ENCODE results near the gene TBC1D22A.
A peak's percentile ranks its signal among the peaks of the same experiment; 100 is the strongest.

Gene TBC1D22A

DNA sequence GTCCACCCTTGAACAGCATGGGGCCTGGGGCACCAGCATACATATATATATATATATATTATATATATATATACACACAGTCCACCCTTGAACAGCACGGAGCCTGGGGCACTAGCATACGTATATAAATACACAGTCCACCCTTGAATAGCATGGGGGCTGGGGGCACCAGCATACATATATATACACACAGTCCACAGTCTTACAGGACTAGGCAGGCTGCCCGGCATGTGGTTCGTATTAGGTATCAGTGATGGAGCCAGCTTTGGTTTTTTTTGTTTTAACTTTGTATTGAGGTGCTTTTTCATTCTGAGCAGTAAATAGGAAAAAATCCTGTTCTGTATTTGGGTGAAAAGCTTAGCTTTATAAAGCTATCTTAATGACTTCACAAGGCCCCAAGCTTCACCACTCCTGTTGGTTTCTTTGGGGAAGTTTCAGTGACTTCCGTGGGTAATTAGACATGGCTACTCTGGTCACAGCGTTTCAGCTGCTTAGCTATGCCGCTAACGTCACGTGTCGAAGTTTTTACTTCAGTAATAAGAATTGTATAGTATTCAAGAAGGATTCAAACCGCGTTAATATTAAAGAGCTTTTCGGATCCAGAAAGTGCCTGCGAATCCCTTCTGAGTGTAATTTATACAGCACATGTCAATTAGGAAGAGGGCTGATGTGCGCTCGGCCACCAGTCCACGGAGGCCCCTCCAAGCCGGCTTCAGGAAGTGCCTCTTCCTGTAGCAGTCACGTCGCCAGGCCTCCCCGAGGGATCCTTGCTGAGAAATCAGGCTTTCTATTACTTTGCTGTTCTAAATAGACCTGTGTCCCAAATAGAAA lies 179.7 kb downstream of the TBC1D22A start:
- no peak for DNase-seq

DNA sequence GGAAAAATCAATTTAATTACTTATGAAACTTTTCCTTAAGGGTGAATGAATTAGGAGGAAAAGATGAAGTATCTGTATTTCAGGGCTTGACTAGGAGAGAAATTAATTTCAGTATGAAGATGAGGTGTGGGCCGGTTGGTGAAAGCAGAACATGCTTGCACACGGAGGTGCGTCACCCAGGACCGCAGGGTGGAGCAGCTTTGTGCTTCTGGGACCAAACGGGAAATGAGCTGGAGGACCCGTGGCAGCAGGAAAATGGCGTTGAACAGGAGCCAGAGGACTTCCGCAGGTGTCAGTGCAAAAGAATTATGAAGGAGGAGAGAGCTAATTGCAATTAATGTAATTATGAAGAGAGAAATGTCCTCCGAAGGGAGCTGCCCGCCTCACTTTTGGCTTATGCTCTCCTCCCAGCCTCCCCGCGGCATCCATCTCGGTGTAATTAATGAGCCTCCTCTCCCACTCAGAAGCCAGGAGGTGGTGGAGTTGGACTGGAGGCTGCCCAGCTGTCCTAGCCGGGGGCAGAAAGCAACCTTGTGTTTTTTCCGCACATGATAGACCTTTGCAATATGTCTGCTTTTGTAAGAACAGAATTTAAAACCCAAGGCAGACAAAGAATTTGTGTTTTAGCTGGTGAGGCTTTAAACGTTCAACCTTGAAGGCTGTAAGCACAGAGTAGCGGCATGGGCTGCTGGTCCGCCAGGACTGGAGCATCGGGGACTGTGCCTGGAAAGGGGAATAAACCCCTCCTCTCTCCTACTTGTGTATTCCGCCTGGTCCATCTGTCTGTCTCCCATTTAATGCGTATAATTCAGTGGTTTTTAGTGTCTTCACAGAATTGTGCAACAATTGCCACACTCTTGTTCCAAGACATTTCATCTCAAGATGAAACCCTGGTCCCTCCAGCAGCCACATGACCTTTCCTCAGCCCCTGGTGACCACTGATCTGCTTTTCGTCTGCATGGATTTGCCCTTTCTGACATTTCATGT lies 180.6 kb downstream of the TBC1D22A start:
- no peak for DNase-seq

DNA sequence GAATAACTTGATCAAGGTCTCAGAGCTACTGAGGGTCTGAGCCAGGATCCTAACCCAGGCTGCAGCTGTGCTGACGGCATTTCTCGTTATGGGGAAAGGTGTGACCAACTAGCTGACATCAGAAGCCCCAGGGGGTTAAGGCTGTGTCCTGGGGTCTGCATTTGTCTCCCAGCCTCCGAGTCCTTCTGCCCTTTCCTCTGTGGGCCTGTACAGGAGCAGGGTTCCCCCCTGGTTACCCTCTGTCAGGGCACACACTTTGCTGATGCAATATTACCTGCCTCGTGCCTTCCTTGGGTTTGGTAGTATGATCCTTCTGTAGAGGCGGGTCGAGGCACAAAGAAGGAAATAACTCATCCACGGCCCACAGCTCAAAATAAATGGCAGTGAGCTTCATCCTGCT lies 183.0 kb downstream of the TBC1D22A start:
- DNase-seq: no peak

DNA sequence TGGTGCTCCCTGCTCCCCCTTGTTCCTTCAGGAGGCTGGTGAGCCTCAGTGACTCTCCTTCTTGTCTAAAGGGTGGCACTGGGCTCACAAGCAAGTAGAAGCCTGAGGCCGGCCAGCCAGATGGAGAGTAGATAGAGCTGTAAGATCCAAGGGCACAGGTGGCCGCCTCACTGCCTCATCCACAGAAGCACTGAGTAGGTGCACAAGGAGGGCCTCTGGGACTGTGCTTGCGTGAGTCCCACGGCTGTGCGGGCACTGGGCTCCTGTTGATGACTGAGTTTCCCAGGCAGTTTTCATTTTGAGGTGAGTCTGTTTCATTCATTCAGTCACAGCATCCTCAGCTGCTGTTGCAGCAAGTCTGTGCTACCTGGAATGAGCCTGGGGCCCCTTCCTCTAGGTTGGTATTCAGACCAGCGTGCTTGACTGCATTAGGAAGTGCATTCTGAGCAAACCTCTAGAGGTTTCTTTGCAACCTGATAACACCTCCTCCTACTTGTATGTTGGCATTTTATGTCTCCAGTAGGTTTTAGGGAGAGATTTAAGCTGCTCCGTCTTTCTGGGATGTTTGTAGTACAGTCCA lies 184.0 kb downstream of the TBC1D22A start:
- no peak for DNase-seq

DNA sequence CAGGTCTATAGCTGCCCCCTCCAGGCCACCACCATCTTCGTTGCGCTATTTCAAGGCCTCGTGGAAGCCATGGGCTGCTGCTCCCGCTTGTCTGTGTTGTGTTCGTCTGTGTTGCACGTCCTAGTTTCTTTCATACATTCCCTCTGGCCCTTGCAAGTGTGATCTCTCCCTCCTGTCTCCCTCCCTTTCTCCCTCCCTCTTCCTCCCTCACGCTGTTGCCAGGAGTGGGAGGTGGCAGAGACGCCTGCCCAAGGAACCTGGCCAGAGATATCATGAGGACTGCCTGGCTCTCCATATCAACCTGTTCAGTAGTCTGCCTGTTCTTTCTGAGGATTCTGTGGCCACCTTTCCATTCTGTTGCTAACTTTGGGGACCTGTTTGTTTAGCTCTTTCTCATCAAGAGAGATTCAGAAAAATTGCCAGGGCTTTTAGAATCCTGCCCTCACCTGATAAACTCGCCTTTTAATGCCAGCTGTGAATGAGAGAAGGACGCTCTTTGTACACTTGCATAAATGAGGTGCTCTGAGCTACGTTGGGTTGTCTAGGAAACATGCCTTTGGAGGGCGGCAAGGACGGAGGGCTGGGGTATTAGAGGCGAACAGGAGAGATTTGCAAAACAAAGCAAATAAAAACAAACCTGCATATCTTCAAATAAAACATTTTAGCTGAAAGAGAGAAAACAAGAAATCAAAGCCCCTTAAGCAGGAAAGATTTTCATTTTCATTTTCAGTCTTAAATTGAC lies 185.2 kb downstream of the TBC1D22A start:
- DNase-seq: no peak

DNA sequence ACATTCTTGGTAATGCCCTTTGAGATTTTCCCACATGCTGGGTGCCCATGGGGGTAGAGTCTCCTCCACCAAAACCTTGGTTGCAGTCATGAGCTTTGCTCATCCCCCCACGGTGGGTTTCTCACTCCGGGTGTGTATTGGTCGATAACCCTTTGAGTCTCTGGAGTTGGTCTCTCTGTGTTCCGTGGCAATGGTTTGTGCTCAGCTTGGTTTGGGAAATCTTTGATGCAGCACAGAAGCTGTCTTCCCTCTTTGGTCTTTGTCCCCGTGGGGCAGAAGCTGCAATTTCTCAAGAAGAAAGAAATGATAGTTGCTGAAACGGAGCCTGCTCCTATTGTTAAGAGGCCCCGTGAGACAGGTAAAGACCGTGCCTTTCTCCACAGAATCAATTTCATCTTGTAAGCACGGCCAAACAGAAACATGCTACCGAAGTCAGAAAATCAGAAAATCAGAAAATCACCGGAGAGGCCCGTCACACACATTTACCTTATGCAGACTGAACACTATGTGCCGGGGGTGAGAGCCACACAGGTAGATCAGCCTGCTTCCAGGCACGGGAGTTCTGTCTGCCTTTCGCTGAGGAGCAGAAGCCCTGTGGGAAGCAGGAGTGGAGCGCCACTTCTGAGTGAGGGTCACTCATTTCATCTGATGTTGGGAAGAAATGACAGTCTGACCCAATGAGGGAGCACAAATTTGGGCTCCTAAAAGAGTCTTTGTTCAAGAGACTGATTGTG lies 186.1 kb downstream of the TBC1D22A start:
- no peak for DNase-seq

DNA sequence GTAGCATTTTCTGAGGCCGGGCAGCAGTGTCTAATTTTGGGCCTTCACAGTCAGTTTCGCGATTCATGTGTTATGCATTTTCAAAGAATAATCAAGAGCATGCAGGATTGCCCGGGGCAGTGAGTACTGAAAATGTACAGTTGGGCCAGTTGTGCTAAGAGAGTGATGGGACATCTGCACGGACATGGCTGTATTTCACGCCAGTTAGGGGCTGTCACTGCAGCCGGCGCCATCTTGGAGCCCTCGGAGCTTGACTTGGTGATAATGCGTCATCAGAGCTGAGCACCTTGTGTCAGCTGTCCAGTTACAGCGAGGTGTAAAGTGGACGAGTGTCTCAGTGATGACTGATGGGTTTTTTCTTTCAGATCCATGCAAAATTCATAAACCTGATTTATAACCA lies 188.9 kb downstream of the TBC1D22A start:
- DNase-seq: no peak

DNA sequence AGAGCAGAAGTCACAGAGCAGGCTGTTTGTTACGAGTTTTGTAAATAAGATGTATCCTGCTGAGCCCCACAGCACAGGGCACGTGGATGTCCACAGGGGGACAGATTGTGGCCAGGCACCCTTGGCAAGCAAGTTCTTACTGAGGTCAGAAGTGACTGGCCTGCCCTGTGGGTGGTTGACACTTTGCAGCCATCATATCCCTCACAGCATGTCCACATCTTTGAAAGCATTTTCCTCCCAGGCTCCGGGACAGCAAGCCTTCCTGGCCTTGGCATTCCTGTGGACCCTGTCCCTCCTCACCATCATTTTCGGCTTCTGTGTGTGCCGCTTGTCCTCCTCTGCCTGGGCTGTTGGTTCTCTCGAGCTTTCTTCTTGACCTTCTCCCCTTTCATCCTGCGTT lies 189.5 kb downstream of the TBC1D22A start:
- no peak for DNase-seq

DNA sequence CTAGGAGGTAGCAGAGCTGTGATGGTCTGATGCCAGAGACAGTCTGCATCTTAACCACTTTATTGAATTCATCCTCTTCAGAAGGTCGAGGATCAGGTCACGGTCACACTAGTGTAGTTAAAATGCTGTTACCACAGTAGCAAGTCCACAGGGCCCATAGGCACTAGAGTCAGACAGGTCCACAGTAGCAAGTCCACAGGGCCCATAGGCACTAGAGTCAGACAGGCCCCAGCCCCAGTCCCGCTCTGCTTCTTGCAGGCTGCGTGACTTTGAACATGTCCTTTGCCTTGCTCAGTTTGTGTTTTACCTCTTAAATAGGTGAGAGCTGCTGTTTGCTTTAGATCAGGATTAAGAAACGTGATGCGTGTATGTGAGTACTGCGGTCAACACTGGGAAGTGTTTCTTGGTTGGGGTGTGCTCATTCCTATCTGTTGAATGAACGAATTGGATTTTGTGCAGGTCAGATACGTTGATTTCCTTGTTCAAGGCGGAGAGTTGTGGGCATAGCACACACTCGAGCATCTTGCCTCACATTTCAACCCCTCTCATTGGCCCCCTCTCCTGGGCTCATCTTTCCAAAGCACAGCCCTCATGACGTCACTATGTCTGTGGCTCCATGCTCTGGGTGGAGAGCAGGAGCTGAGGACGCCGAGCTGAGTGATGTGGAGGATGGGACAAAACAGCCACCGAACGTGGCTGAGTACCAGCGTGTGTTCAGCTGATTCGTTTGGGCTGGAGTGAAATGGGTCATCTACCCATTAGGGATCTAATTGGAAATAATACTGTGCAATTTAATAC lies 191.7 kb downstream of the TBC1D22A start:
- DNase-seq: no peak

DNA sequence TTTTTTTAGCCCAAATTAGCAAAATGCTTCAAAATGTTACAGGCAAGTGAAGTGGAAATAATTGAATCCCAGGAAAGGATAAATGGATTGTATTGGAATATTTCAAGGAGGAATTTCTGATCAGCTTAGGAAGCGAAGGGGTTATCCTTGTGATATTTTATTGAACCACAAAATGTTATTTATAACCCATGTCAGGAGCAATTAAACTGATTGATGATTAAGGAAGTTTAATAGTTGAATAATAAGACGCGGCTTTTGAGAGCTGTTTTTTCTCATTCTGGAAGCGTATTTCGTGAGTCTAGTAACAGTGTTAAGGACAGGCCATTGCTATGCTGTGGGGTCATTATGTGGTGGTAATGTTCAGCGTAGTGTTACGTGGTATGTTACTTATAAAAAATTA lies 192.3 kb downstream of the TBC1D22A start:
- no peak for DNase-seq

DNA sequence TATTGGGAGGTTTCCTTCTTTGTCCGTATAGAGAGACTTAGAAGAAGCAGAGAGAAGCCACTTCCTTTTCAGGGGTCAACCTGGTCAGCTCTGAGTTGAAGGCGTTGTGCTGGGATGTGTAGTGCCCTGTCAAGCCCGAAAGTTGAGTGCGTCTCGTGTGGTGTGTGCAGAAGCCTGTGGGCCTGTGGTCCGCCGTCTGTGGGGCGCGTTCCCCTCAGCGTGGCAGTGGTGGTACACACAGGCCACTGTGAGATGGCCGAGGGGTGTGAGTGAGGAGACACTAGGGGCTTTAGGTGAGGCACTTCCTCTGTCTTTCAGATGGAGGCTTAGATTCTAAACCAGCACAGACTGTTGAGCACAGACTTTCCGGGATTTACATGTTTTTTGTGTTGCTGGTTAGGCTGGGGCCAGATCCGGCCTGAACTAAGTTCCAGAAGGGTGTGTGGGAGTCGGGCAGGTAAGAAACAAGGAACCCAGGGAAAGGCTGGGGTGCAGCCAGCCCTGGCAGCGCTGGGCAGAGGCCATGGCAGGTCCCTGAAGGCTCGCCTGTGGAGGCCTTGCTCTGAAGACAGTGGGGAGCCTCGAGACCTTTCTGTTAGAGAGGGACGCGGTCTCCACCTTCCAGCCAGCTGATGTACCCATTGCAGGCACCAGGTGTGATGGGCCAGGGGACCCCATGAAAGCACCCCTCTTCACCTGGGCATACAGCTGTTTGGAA lies 194.2 kb downstream of the TBC1D22A start:
- DNase-seq: no peak

DNA sequence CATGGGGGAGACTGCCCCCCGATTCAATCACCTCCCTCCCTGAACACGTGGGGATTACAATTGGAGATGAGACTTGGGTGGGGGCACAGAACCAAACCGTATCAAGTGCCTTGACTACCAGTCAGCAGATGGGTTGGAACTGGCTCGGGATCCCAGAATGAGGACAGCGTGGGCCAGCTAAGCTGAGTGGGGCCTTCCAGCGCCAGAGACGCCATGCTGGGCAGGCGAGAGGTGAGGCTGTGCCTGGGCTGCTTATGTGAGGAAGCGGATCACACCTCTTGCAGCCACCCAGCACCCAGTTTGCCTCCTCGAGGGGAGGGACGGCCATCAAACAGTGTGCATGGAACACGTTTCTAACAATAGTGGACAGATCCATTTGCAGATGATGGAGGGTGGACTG lies 195.1 kb downstream of the TBC1D22A start:
- no peak for DNase-seq

DNA sequence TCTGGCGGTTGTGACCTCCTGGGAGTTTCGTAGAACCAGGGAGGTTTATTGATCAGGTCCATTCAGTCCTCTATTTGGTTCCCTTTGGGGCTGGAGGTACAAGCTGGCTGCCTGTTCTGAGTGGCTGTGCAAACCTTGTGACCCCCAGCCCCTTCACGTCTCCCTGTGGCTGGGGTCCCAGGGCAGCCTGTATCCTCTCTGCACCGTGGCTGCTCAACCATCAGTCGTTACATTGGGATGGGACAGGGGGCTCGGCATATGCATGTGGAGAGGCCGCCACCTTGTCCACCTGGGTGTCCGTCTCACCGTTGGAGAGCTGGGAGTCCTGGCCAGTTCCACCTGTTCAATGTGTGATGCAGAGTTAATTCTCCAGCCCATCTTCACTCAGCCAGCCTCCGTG lies 195.7 kb downstream of the TBC1D22A start:
- no peak for DNase-seq

DNA sequence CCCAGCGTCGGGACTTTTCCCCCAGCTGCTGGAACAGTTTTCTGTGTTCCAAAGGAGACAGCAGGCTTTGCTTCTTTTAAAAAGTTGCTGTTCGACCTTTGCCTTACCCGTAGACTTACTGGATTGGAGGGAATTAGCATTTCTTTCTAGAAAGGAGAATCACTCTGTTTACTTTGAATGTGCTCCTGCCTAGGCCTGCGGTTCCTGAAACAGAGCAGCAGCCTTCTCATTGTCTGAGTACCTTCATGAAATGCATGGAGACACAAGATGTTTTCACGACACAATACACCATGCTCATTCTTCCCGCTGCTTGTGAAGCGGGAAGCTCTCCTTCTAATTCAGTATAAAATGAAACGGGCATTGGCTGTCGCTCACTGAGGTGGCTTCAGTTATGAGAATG lies 196.2 kb downstream of the TBC1D22A start:
- no peak for DNase-seq

DNA sequence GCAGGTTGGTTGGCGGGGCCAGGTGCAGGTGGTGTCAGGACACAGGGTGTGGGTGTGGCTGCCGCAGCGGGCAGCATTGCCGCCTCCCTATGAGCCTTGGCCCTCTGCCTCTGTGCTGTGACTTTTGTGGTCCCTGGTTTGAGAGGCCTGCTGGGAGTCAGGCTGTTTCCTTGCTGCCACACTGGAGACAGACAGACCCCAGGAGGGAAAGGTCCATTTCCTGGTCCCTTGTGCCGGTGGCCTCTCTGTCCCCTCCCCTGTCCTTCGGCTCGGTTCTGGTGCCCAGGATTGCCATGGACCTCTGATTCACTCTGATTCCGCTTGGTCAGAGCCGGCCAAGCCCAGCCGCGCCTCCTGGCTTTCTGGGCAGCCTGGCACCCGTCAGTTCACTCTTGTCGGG lies 196.9 kb downstream of the TBC1D22A start:
- DNase-seq: no peak

DNA sequence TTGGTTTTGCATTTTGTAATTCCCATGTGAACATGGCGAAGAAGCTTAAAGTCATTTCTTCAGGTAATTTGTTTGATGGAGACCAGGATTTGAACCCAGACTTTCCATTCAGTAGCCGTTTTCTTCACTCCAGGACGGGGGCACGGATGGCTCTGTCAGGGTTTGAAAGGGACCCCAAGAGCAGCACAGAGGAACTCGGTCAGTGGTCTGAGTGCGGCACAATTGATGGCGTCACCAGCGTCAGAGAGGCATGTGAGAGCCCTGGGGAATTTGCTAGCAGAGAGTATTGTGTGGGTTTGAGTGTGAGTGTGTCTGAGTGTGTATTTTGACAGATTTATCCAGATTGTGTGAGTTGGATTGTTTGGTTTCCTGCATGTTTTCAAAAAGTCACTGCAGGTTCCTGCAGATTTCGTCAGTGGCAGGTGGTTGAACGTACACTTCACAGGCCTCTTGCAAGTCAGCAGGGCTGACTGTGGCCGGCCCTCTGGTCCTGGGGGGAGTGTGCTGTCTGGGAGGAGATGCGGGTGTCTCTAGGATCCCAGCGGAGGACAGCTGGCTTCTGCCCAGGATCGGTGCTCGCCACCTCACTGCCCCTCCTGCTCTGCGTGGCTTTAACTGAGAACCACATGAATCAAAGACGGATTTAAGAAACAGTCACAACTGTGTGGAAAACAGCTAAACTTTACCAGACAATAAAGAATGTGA lies 199.3 kb downstream of the TBC1D22A start:
- no peak for DNase-seq

DNA sequence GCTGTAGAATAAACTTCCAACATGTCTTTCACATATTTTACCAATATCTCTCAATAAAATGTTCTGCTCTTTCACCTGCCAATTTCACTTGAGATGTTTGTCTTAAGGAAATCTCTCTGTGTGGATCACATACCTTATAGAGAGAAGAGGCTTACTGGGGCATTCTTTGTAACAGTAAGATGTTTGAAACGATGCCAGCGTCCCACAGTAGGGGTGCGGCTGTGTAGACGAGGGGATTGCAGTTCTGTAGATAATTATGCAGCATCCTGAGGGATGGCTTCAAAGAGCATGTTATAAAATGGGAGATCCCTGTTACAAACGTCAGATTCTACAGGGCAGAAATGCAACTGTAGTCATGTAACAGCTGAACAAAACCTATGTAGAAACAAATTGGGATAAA lies 200.0 kb downstream of the TBC1D22A start:
- no peak for DNase-seq

DNA sequence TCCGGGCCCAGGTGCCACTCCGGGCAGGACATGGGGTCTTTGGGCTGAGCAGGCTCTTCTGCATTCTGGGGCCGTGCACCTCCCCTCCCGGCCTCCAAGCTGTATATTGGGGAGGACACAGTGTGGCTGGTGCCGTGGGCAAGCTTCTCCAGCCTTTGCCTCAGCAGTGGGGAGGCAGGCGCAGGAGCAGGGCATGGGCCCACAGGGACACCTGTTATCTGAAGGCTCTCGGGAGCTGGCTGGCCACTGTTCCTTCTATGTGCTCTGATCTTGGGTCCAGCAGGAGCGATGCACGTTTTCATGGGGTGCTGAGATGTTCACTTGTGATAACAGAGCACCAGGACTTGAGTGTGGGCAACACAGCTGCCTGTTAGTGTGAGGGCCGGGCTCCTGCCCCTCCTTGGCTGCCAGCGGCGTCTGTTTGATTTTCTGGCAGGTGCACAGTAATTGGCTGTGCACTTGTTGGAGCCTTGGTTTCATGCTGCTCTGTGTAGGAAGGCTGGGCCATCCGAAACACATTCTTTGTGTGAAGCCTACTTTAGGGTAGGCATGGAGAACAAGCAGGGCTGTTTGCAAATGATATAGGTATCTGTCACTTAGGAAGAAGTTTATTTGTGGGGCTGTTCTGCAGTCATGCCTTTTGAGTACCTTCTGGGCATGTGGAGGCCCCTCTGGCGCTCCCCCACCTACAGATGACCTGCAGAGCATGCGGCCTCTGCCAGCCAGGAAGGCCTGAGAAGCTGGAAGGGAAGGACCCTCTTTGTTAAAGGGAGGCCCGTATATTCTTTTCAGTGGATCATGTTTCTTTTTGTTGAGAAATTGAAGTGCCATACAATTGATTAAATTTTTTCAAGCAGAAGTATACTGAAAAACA lies 201.5 kb downstream of the TBC1D22A start:
- peak; percentile 58 for DNase-seq
